ENCODE results near the gene UBFD1.

DNA sequence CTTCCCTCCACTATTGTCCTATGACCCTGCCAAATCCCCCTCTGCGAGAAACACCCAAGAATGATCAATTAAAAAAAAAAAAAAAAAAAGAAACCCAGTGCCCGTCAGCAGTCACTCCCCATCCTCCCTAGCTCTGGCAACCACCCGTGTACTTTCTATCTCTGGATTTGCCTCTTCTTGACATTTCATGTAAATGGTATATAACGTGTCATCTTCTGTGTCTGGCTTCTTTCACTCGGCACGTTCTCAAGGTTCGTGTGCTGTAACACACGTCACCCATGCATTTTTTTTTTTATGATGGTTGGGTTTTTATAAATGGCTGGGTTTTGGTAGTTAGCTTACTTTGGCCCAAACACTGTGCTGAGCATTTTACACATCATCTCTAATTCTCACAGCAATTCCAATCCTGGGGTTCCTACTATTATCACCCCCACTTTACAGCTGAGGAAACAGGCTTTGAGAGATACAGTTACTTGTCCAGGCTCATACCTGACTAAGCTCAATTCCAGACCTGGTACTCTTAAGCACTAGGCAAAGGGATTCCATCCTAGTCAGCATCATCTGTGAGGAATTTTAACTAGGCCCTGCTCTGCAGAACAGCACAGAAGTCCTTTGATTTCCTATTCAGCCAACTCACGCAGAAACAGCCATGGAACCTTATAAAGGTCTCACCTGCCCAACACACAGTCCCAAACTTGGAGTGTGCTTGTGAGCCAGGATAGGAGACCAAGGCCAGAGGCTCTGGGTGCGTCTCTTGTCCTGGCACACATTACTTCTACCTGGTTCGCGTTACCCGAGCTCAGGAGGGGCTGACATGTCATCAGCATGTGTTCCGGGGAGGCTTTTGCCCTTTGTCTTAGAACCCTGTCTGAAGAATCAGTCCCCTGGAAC is 26.9 kb downstream of the UBFD1 start:
- TF ChIP-seq POLR2AphosphoS5 (IDR thresholded peaks at IDR 0.05) (no peak), POLR2A (IDR thresholded peaks at IDR 0.05) (no peak)
- TF ChIP-seq, protein P1, sequence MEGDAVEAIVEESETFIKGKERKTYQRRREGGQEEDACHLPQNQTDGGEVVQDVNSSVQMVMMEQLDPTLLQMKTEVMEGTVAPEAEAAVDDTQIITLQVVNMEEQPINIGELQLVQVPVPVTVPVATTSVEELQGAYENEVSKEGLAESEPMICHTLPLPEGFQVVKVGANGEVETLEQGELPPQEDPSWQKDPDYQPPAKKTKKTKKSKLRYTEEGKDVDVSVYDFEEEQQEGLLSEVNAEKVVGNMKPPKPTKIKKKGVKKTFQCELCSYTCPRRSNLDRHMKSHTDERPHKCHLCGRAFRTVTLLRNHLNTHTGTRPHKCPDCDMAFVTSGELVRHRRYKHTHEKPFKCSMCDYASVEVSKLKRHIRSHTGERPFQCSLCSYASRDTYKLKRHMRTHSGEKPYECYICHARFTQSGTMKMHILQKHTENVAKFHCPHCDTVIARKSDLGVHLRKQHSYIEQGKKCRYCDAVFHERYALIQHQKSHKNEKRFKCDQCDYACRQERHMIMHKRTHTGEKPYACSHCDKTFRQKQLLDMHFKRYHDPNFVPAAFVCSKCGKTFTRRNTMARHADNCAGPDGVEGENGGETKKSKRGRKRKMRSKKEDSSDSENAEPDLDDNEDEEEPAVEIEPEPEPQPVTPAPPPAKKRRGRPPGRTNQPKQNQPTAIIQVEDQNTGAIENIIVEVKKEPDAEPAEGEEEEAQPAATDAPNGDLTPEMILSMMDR (IDR thresholded peaks at IDR 0.05), result no peak
